AML-193 (cell line): Measurements from ENCODE around the gene CCND2.
"Not testable (repeated sequence)": the region's sequence is repeated elsewhere in the genome, so short reads cannot be mapped to it uniquely, and the experiment has no call there.

Source experiments
- DNase-seq, 2 experiments: peaks; one replicate each; lab custom pipeline; 2025; lab: John Stamatoyannopoulos, UW

CCND2 gene

DNA sequence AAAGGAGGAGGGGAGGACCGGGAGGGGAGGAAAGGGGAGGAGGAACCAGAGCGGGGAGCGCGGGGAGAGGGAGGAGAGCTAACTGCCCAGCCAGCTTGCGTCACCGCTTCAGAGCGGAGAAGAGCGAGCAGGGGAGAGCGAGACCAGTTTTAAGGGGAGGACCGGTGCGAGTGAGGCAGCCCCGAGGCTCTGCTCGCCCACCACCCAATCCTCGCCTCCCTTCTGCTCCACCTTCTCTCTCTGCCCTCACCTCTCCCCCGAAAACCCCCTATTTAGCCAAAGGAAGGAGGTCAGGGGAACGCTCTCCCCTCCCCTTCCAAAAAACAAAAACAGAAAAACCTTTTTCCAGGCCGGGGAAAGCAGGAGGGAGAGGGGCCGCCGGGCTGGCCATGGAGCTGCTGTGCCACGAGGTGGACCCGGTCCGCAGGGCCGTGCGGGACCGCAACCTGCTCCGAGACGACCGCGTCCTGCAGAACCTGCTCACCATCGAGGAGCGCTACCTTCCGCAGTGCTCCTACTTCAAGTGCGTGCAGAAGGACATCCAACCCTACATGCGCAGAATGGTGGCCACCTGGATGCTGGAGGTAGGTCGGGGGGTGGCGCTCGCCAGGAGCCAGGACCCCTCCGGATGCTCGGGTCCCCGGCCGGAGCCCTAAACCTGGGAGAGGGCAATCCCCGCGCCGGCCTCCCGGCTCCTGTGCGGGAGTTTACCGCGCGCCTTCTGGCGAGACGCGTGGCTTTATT, at the start of gene CCND2:
CCND2 (plus strand) TSS at position 111 of the 744 bp plus-strand sequence; CDS start at position 390, 279 bp downstream.
- peak; percentile 60 to 61 for DNase-seq

- no peak for DNase-seq
Measured at GRCh38 chr12:4224206-4224889, 49.2 kb upstream of the CCND2 start.

- DNase-seq, result no peak
Measured at GRCh38 chr12:4225571-4225970, 48.0 kb upstream of the CCND2 start.

- no peak for DNase-seq
Measured at GRCh38 chr12:4227046-4227445, 46.5 kb upstream of the CCND2 start.

DNA sequence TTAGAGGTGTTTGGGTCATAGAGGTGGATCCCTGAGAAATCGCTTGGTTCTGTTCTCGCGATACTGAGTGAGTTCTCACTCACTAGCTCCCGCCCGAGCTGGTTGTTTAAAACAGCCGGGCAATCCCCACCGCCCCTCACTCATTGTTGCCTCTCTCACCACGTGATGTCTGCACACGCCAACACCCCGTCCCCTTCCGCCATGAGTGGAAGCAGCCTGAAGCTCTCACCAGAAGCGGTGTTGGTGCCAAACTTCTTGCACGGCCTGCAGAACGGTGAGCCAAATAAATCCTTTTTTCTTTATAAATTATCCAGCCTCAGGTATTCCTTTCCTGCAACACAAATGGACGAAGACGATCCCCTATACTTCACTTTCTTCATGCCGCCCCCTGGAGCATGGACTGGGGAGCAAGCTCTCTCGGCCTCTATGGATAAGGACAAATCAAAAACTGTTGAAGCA, 45.4 kb upstream of the CCND2 start:
- DNase-seq, result no peak

- DNase-seq, result no peak
Measured at GRCh38 chr12:4230526-4230925, 43.0 kb upstream of the CCND2 start.

- no peak for DNase-seq
Measured at GRCh38 chr12:4238577-4238976, 35.0 kb upstream of the CCND2 start.

GRCh38 chr12:4239746-4240145, 33.8 kb upstream of the CCND2 start:
- no peak for DNase-seq

DNA sequence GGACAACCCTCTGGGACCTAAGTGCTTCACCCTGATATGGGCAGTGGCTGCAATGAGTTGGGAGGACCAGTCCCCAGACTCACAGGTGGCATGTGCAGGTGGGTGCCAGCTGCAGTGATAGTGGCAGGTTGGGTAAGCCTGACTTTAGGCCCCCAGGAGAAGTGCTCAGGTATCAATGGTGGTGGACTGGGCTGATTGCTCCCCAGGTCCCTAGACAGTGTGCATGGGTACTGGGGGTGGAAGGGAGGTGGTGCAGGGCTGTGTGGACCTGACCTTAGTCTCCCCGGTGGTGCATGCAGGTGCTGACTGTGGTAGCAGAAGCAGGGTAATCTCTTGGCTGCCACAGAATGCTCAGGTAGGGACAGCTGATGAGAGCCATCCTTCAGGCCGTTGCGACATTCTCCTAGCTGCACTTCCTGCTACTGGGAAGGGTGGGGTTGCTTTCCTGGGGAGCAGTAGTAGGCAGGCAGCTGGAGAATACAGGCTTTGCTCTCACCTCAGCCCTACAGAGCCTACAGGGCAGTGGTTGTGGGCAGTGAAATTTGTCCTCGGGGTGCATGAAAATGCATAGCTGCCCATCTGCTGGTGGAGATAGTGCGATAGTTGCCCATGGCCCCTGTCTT, 33.3 kb upstream of the CCND2 start:
- no peak for DNase-seq

GRCh38 chr12:4240981-4241380, 32.6 kb upstream of the CCND2 start:
- DNase-seq, result no peak

DNA sequence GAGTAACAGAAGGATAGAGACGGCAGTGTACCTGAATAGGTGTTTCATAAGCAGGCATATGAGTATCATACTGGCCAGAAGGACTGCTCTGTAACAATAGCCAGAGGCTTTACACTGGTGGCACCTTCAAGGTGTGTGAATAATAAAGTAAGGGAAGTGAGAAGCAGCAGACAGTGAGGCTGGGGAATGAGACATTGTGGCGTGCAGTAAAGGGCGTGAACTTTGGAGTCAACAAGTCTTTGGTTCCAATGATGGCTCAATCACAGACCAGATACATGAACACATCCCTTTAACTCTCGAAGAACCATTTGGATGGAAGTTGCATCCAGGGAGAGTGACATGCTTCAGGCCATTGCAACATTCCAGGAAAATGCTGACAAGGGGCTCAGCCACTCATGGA, 32.0 kb upstream of the CCND2 start:
- no peak for DNase-seq

DNA sequence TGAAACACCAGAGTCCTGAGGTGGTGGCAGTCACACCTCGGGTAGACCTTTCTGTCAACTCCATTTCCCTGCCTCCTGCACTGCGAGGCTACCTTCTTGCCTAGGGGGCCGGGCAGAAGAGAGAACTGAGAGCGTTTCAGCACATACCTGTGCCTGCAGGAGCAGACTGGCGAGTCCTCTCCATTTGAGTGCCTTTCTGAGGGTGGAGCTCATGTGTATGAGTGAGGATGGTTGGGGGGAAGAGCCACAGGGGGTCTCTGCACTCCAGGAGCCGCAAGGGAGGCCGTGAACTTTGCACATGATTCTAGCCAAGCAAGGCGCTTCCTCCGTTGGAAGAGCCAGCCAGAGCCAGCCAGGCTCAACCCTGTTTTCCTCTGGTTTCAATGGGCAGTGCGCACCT, 31.0 kb upstream of the CCND2 start:
- DNase-seq, result no peak

DNA sequence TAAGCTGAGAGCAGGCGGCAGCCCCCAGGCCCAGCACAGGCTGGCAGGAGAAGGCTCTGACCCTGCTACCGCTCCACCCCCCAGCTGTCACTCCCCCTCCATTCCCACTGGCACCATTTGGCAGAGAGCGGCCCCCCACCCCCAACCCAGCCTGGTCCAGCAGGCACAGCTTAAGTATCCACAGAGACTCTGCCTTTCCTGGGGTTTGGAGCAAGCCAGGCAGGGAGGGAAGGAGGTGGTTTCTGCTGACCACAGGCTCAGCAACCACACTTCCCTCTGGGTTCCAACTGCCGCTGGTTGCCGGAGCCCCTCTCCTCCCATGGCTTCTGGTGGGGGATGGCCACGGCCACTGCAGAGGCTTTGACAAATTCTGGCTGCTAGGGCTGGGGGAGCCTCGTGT, 30.5 kb upstream of the CCND2 start:
- peak; percentile 51 to 55 for DNase-seq

DNA sequence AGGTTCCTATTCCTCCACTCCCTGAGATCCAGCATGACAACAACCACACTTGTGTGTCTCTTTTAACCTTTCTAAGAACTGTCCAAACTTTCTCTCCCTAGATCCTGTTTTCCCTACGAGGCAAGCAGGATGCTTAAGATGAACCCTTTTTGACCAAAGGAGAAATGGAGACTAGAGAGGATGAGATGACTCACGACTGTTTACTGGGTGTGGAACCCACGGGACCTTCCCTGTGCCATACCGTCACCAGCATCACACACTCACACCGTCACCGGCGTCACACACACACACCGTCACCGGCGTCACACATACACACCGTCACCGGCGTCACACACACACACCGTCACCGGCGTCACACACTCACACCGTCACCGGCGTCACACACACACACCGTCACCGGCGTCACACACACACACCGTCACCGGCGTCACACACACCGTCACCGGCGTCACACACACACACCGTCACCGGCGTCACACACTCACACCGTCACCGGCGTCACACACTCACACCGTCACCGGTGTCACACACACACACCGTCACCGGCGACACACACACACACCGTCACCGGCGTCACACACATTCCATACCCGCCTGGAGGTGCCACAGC, 30.0 kb upstream of the CCND2 start:
- DNase-seq, result not testable (repeated sequence)

GRCh38 chr12:4244868-4245267, 28.7 kb upstream of the CCND2 start:
- no peak for DNase-seq

GRCh38 chr12:4245446-4245845, 28.1 kb upstream of the CCND2 start:
- no peak for DNase-seq

GRCh38 chr12:4246116-4246515, 27.4 kb upstream of the CCND2 start:
- DNase-seq, result no peak

DNA sequence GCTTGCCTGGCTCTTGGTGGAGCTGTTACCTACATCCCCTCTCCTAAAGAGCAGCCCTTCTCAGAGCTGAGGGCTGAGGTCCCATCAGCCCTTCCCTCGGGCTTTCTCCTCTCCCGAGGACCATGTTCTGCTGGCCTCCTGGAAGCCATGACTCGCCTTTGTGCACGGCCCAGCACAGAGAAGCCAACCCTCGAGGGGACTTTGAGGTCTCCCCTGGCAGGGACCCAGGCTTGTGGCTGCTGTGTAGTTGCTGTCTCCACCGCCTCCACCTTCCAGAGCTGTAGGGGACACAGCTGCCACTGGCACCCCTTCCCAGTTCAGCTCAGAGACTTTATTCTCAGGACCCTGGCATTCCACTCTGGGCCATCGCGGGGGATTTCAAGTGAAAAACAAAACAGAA, 22.9 kb upstream of the CCND2 start:
- no peak for DNase-seq

- DNase-seq, result no peak
Measured at GRCh38 chr12:4251216-4251891, 22.2 kb upstream of the CCND2 start.

GRCh38 chr12:4251967-4252366, 21.6 kb upstream of the CCND2 start:
- DNase-seq, result no peak

DNA sequence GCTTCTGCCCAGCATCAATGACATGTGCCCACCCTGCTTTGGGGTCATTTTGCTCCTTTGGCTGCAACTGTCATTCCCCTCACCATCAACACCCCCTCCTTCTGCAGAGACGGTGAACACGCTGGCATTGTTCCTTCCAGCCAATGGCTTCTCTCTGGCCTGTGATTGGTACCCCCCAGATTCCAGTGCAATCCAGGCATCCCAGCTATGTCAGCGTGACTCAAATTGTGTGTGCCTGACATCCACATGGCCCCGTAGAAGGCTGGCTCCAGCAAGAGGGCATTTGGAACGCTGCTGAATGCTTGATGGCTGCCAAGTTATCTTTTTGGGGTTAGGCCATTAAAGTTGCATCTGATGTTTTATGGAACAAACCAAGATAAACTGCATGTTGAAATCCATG, 21.0 kb upstream of the CCND2 start:
- no peak for DNase-seq
